Stimulated activated CD8-positive, alpha-beta memory T cell treated with anti-CD3 and anti-CD28 coated beads, Interleukin-4, amount 100 ng/mL, for 48 hours (primary cell): ENCODE measurements around the gene PTPRJ.
"Not testable (repeated sequence)": the region's sequence is repeated elsewhere in the genome, so short reads cannot be mapped to it uniquely, and the experiment has no call there.

Source experiments
- DNase-seq: peaks from one replicate; pipeline ENCODE4 v3.0.0-alpha.2; 2020

PTPRJ gene

GRCh38 chr11:48020092-48020755 lies 39.9 kb downstream of the PTPRJ start:
- peak; percentile 58 for DNase-seq

- not testable (repeated sequence) for DNase-seq
These were observed 41.0 kb downstream of the PTPRJ start for GRCh38 chr11:48021201-48021820.

- no peak for DNase-seq
These were observed 42.1 kb downstream of the PTPRJ start for GRCh38 chr11:48022445-48022844.

- DNase-seq, result not testable (repeated sequence)
These were observed 43.2 kb downstream of the PTPRJ start for GRCh38 chr11:48023608-48024007.

GRCh38 chr11:48024635-48025071 lies 44.3 kb downstream of the PTPRJ start:
- no peak for DNase-seq

GRCh38 chr11:48025293-48025983 lies 45.1 kb downstream of the PTPRJ start:
- no peak for DNase-seq

GRCh38 chr11:48025984-48026340 lies 45.6 kb downstream of the PTPRJ start:
- no peak for DNase-seq

- no peak for DNase-seq
These were observed 48.7 kb downstream of the PTPRJ start for GRCh38 chr11:48028914-48029680.

- DNase-seq, result no peak
These were observed 49.4 kb downstream of the PTPRJ start for GRCh38 chr11:48029681-48030290.

GRCh38 chr11:48031602-48032001 lies 51.2 kb downstream of the PTPRJ start:
- DNase-seq, result no peak

GRCh38 chr11:48032721-48033120 lies 52.4 kb downstream of the PTPRJ start:
- no peak for DNase-seq

- DNase-seq, result no peak
These were observed 53.6 kb downstream of the PTPRJ start for GRCh38 chr11:48033918-48034341.

- no peak for DNase-seq
These were observed 54.8 kb downstream of the PTPRJ start for GRCh38 chr11:48034926-48035871.

- no peak for DNase-seq
These were observed 55.7 kb downstream of the PTPRJ start for GRCh38 chr11:48036011-48036410.

- no peak for DNase-seq
These were observed 56.1 kb downstream of the PTPRJ start for GRCh38 chr11:48036466-48036865.

- DNase-seq, result no peak
These were observed 57.5 kb downstream of the PTPRJ start for GRCh38 chr11:48037709-48038468.

- DNase-seq, result no peak
These were observed 60.6 kb downstream of the PTPRJ start for GRCh38 chr11:48040830-48041444.

GRCh38 chr11:48041877-48042695 lies 61.7 kb downstream of the PTPRJ start:
- no peak for DNase-seq
